Activated naive CD4-positive, alpha-beta T cell treated with anti-CD3 and anti-CD28 coated beads, Interleukin-2, amount 10 ng/mL, durations not matched to agents 7 days and 5 days (primary cell): ENCODE measurements around the gene NUDT9.

Experiments
- CTCF ChIA-PET: fragments of 350-600 bp; sonication (Branson Sonifier 250); formaldehyde crosslinking; loops from one replicate; lab custom pipeline; 2021; ENCODE audit warnings: antibody characterized with exemption; lab: Charles Lee
- DNase-seq: peaks from one replicate; pipeline ENCODE4 v3.0.0-alpha.2; 2020
- H3K27ac Mint-ChIP-seq: one replicate; pipeline ENCODE4 v1.8.0; 2021; ENCODE audit warnings: mild to moderate bottlenecking, moderate library complexity, mixed read lengths
- H3K27me3 Mint-ChIP-seq: one replicate; pipeline ENCODE4 v1.8.0; 2021; ENCODE audit warnings: mild to moderate bottlenecking, mixed read lengths
- H3K36me3 Mint-ChIP-seq: one replicate; pipeline ENCODE4 v1.8.0; 2021; ENCODE audit warnings: mixed read lengths
- H3K4me1 Mint-ChIP-seq: one replicate; pipeline ENCODE4 v1.8.0; 2021; ENCODE audit warnings: mixed read lengths
- H3K4me3 Mint-ChIP-seq: one replicate; pipeline ENCODE4 v1.8.0; 2021; ENCODE audit warnings: mild to moderate bottlenecking, moderate library complexity, mixed read lengths
- H3K9me3 Mint-ChIP-seq: one replicate; pipeline ENCODE4 v1.8.0; 2021; ENCODE audit warnings: mixed read lengths

Gene NUDT9

GRCh38 chr4:87493115-87493514 lies 70.7 kb downstream of the NUDT9 start:
- CTCF ChIA-PET, result no interaction called here
- Mint-ChIP-seq H3K9me3 (no peaks in the 10 kb centered on the region), H3K27ac (no peak overlapping the region), H3K4me1 (peaks cover 2% of the 10 kb centered on the region), H3K36me3 (no peaks in the 10 kb centered on the region), H3K4me3 (no peak overlapping the region), H3K27me3 (no peaks in the 10 kb centered on the region)
- DNase-seq, result no peak

GRCh38 chr4:87497159-87497558 lies 74.8 kb downstream of the NUDT9 start:
- peaks cover 4% of the 10 kb centered on the region for H3K4me1 Mint-ChIP-seq
- CTCF ChIA-PET, result interaction anchor here (1.0 kb wide), 1 partner anchor 48 kb away, joined by 3 read pairs; no protein-coding TSS in a partner anchor
- H3K27ac Mint-ChIP-seq, result no peak overlapping the region
- H3K36me3 Mint-ChIP-seq, result no peaks in the 10 kb centered on the region
- no peak for DNase-seq
- no peaks in the 10 kb centered on the region for H3K27me3 Mint-ChIP-seq
- H3K9me3 Mint-ChIP-seq, result no peaks in the 10 kb centered on the region
- no peak overlapping the region for H3K4me3 Mint-ChIP-seq

GRCh38 chr4:87497578-87497977 lies 75.2 kb downstream of the NUDT9 start:
- H3K27ac Mint-ChIP-seq, result no peak overlapping the region
- peaks cover 4% of the 10 kb centered on the region for H3K4me1 Mint-ChIP-seq
- no peak for DNase-seq
- H3K4me3 Mint-ChIP-seq, result no peak overlapping the region
- no peaks in the 10 kb centered on the region for H3K9me3 Mint-ChIP-seq
- H3K27me3 Mint-ChIP-seq, result no peaks in the 10 kb centered on the region
- CTCF ChIA-PET, result interaction anchor here (0.8 kb wide), 1 partner anchor 18 kb away, joined by 3 read pairs; no protein-coding TSS in a partner anchor
- no peaks in the 10 kb centered on the region for H3K36me3 Mint-ChIP-seq

DNA sequence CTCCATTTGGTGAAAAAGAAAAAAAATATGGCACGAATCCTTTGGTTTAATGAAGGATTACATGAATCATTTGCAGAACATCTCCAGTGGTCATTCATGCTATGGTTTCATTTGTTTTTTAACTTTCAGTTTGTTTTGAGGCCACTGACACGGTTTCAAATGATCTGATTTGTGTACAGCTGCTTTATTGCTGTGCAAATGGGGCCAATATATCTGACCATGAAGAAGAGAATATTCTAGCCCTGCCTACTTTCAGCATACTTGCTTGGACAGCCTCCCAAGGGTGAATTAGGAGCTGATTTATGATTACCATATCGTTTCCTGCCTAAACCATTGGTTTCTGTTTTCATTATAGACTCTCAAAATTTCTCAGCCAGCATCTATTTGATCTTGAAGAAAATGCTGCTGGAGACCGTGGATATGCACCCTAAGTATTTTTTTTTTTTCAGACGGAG lies 76.1 kb downstream of the NUDT9 start:
- H3K27me3 Mint-ChIP-seq, result no peaks in the 10 kb centered on the region
- no peaks in the 10 kb centered on the region for H3K36me3 Mint-ChIP-seq
- CTCF ChIA-PET, result interaction anchor here (0.8 to 1.1 kb wide), 3 partner anchors 19 to 123 kb away, joined by 3 to 5 read pairs (median 3); no protein-coding TSS in a partner anchor
- peaks cover 4% of the 10 kb centered on the region for H3K4me1 Mint-ChIP-seq
- no peaks in the 10 kb centered on the region for H3K9me3 Mint-ChIP-seq
- H3K4me3 Mint-ChIP-seq, result no peak overlapping the region
- H3K27ac Mint-ChIP-seq, result no peak overlapping the region
- DNase-seq, result no peak

GRCh38 chr4:87499403-87500091 lies 77.2 kb downstream of the NUDT9 start:
- Mint-ChIP-seq H3K9me3 (no peaks in the 10 kb centered on the region), H3K4me3 (no peak overlapping the region), H3K36me3 (no peaks in the 10 kb centered on the region), H3K4me1 (peaks cover 4% of the 10 kb centered on the region), H3K27ac (no peak overlapping the region), H3K27me3 (no peaks in the 10 kb centered on the region)
- CTCF ChIA-PET, result interaction anchor here (1.1 kb wide), 1 partner anchor 124 kb away, joined by 3 read pairs; no protein-coding TSS in a partner anchor
- no peak for DNase-seq

DNA sequence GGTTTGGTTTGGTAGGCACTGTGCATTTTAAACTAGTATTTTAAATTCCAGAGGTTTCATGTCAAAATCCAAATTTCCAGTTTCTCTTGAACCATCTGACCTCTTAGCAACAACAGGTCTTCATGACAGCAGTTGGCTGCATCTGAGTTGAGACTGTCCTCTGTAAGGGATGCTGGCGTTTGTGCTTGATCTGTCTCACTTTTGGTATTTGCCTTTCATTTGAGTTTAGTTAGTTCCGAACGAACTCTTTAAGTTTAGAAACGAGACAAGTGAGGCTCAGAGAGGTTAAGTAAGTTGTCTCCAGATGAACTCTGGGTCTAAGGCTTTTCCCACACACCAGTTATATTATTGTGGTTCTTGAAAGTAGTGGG lies 77.7 kb downstream of the NUDT9 start:
- Mint-ChIP-seq H3K4me3 (no peak overlapping the region), H3K4me1 (peaks cover 4% of the 10 kb centered on the region), H3K9me3 (no peaks in the 10 kb centered on the region), H3K36me3 (no peaks in the 10 kb centered on the region), H3K27ac (no peak overlapping the region), H3K27me3 (no peaks in the 10 kb centered on the region)
- DNase-seq, result no peak
- CTCF ChIA-PET, result no interaction called here

DNA sequence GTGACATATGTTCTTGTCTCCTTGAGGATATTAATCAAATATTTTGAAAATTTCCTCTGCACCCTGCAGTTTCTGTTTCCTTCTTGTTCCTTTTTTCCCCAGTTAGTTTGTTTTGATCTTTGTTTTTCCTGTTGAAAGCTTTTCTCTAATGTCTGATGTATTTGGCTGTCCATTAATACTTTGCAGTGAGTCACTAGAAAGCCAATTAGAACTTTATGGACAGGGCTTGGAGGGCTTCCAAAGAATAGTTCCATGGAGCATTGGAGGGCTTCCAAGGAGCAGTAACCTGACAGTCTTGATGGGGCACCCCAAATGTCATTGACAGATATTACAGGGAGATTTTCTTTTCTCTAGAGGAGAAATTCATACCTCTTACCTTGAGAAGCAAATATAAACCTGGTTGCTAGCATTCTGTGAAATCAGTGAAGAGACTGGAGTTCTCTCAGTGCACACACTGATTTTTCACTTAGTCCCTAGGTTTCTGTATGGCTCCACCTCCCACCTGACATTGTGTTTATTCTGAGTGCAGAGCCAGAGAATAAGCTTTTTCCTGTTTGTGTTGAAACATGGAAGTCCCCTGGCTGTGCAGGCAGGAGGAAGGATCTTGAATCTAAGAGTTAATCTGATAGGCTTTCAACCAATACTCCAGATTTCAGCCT lies 80.3 kb downstream of the NUDT9 start:
- H3K36me3 Mint-ChIP-seq, result no peaks in the 10 kb centered on the region
- H3K4me1 Mint-ChIP-seq, result peaks cover 4% of the 10 kb centered on the region
- no peak for DNase-seq
- no peak overlapping the region for H3K27ac Mint-ChIP-seq
- no peaks in the 10 kb centered on the region for H3K9me3 Mint-ChIP-seq
- CTCF ChIA-PET, result no interaction called here
- H3K27me3 Mint-ChIP-seq, result no peaks in the 10 kb centered on the region
- H3K4me3 Mint-ChIP-seq, result no peak overlapping the region

DNA sequence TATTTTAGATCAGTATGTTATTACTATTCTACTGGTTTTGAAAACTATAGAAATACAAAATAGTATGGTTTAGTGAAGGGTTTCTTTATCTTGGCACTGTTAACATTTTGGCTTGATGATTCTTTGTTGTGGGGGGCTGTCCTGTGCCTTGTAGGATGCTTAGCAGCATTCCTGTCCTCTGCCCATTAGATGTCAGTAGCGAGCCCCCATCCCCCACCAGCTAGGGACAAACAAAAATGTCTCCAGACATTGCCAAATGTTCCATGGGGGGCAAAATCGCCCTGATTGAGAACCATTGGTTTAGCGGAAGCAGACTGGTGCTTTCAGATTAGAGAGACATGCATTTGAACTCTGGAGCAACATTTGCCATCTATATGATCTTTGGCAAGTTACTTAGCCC lies 83.5 kb downstream of the NUDT9 start:
- Mint-ChIP-seq H3K4me1 (no peaks in the 10 kb centered on the region), H3K36me3 (no peaks in the 10 kb centered on the region), H3K4me3 (no peak overlapping the region), H3K27me3 (no peaks in the 10 kb centered on the region), H3K27ac (no peak overlapping the region), H3K9me3 (no peaks in the 10 kb centered on the region)
- CTCF ChIA-PET, result no interaction called here
- no peak for DNase-seq

DNA sequence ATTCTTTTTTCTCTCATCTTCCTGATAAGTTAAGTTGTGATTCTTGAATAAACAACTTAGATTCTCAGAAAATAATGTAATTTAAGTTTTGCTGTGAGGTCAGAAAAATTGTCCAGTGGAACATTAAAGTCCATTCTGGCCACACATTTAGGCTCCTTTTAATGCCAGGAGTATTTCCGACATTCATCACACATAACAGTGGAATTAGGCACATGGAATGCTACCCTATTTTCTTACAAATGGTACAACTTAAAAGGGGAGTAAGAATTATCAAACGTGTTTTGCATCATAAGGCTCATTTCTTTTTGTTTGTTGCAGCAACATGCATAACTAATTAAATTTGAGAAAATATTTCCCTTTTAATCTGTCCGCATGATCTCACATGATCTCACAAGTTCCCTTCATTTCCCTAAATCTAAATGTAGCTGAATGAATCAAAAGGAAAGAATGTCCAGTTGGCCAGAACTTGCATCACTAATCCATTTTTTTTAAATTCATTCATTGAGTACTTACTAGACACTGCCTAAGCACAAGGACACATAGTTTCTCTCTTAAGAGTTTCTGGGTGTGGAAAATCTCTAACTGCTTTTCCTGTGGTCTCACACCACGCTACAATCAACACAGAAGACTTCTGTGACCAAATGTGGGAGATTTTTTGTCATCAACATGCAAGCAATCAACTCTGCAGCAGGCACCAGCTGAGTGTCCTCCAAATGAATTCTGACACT lies 84.8 kb downstream of the NUDT9 start:
- Mint-ChIP-seq H3K4me1 (no peaks in the 10 kb centered on the region), H3K27ac (no peak overlapping the region), H3K27me3 (no peaks in the 10 kb centered on the region), H3K36me3 (no peaks in the 10 kb centered on the region), H3K4me3 (no peak overlapping the region), H3K9me3 (no peaks in the 10 kb centered on the region)
- CTCF ChIA-PET, result no interaction called here
- DNase-seq, result no peak
